Brain pericyte (primary cell): ENCODE measurements around the gene ARHGEF16.

Experiments used
- DNase-seq: peaks from one replicate; pipeline ENCODE4 v3.0.0-alpha.2; 2012; ENCODE audit warnings: low read depth, low spot score

ARHGEF16 gene

DNA sequence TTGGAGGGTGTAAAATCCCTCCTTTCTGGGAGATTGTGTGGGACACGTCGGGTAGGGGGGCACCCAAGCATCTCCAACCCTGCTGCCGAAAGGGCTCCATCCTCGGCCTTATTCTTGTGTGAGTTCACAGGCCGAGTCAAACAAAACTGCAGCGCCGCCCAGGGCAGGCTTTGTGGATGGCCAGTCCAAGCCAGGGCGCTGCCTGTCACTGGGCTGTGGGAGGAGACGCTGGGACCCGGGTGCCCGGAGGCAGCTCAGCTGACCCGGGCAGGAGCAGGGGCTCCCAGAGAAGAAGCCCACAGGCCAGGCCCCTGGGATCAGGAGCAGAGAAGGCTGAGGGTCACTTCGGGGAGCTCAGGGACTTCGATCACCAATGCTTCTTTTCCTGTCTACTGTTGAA lies 31.8 kb upstream of the ARHGEF16 start:
- no peak for DNase-seq

- no peak for DNase-seq
These were observed 31.1 kb upstream of the ARHGEF16 start for GRCh38 chr1:3423245-3423829.

DNA sequence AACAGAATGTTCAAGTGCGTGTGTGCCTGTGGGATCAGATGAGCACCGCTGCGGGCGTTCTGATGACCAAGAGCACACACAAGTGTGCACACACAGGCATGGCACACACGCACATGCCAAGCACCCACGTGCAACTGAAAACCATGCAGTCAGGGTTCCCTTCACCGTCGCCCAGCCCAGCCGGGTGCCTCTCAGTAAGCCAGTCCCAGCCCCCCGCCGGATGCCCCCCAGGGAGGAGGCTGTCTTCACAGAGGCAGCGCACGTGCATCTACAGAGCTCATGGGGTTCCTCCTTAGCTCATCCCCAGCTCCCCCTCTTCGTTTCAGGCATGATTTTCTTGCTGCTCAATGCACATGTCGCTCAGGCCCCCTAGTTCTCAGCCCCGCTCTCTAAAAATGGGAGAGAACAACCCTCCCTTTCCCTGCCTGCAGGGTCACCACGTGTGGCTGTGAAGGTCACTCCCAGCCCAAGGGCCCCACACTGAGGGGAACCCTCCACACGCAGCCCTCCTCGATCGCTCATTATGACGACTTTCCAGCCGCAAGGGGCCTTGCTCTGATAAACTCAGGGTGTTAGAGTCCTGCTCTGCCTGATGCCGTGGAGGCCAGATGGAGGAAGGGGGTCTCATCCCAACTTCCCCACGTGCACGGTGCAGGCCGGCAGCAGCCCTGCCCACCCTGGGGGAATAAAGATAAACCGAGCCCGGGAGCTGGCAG lies 30.4 kb upstream of the ARHGEF16 start:
- no peak for DNase-seq

- no peak for DNase-seq
These were observed 28.8 kb upstream of the ARHGEF16 start for GRCh38 chr1:3425486-3426215.

DNA sequence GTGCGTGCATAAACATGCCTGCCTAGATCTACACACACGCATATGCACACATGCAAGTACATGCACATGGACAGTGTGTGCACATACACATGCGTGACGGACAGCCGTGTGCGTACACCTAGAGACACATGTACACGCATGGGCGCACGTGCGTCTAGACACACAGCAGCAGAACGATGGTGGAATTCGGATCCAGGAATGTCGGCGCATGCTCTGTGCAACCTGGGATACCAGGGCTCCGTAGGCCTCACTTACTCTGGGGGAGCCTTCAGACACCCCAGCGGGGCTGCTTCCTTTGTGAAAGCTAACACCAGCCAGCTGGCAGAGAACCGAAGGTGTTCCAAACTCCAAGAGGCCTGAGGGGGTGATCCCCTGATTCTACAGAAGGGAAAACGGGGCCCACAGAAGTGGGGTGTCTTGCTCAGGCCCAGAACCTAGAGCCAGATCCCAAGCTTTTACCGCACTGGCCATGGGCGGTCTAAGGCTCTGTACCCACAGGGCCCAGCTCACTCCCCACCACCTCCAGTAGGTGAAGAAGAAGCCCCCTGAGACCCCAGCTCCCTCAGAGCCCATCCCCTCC lies 27.4 kb upstream of the ARHGEF16 start:
- DNase-seq, result no peak

- DNase-seq, result no peak
These were observed 26.5 kb upstream of the ARHGEF16 start for GRCh38 chr1:3427711-3428704.

DNA sequence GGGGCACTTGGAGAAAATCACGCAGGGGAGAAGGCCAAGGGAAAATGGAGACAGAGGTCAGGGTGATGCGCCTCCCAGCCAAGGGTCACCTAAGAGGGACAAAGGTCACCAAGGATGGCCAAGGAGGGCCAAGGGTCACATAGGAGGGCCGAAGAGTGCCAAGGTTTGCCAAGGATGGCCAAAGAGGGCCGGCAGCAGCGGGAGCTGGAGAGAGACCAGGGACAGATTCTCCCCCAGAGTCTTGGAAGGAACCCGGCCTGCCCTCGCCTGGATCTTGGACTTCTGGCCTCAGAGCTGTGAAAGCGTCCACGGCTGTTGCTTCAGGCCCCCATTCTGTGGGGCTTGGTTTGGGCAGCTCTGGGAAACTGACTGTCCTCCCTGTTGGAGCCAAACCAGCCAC lies 25.6 kb upstream of the ARHGEF16 start:
- no peak for DNase-seq

DNA sequence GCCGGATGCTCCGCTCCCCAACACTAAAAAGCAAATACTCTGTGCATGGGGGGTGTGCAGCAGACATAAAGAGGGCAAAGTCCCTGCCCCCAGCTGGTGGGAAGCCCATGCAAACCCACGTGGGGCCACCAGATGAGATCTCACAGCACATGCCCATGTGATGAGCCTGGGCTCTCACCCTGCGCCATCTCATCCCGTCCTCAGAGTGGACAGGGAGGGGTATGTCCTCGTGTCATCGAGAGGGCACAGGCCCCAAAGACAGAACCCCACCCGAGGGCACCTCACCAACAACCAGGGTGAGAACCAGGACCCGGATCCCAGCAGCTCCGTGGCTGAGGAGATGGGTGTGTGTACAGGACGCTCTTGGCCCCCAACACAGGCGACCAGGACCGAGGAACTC lies 25.1 kb upstream of the ARHGEF16 start:
- DNase-seq, result no peak

- no peak for DNase-seq
These were observed 24.7 kb upstream of the ARHGEF16 start for GRCh38 chr1:3429766-3430165.

DNA sequence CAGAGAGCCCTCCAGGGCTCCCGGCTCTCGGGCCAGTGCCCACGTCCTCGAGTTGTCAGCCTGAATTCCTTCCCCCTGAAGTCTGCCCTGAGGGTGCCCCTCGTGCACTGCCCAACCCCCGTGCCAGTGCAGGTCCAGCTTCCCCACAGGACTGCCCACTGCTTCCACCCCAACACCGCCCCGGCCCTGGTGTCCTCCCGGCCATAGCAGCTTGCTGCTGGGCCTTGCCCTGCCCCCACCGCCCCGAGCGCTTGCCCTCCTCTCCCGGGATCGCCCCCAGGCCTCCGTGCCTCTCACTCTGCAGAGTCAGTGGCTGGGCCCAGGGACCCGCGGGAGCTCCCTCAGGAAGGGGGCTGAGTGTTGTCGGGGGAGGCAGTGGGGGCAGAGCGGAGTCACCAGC lies 24.1 kb upstream of the ARHGEF16 start:
- DNase-seq, result no peak

GRCh38 chr1:3430820-3431219 lies 23.6 kb upstream of the ARHGEF16 start:
- DNase-seq, result no peak

DNA sequence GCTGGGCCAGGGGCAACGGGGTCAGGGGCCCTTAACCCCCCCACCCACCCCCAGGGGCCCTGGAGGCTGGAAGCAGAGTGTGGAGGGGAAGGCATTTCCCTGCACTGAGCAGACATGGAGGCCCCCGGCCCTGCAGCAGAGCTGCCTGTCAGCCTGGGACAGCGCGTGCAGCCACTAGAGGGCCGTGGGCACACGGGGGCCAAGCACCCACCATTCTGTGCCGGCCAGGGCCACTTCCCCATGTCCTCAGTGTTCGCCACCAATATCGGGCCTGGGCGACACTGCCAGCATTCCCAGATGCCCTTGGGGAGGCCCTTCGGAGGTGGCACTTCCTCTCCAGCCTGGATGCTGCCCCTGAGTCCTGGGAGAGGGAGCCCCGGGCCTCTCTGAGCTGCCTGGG lies 23.2 kb upstream of the ARHGEF16 start:
- DNase-seq, result no peak

GRCh38 chr1:3431686-3432085 lies 22.8 kb upstream of the ARHGEF16 start:
- no peak for DNase-seq

- no peak for DNase-seq
These were observed 22.2 kb upstream of the ARHGEF16 start for GRCh38 chr1:3432306-3432705.

- no peak for DNase-seq
These were observed 21.4 kb upstream of the ARHGEF16 start for GRCh38 chr1:3433076-3433475.

- no peak for DNase-seq
These were observed 20.7 kb upstream of the ARHGEF16 start for GRCh38 chr1:3433596-3434320.

DNA sequence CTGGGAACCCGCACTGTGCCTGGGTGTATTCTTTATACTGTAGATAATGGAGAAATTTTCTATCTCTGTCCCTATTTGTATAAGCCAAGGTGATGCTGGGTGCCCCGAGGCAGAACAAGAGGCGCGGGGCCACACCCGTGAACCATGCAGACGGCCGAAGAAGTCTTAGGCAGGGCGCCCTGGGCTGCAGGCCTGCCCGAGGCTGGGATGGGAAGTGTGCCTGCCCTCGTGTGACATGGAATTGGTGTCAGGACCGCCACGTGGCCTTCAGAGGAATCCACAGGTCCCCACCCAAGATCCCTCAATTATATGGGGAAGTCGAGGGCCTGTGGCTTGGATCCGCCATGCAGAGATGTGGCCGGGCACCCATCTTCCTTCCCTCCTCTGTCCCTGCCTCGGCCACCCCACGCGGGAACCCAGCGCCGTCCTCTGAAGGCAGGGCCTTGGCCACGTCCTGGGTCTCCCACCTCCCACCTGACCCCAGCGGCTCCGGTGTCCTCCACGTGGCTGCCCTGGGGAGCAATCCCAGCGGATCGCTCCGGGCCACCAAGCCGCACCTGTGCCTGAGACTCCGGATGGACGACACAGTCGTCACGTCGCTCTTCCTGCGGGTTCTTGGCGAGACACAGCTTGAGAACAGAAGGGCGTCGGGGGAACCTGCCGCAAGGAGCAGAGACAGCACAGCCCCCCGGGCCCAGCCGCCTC lies 19.9 kb upstream of the ARHGEF16 start:
- no peak for DNase-seq

DNA sequence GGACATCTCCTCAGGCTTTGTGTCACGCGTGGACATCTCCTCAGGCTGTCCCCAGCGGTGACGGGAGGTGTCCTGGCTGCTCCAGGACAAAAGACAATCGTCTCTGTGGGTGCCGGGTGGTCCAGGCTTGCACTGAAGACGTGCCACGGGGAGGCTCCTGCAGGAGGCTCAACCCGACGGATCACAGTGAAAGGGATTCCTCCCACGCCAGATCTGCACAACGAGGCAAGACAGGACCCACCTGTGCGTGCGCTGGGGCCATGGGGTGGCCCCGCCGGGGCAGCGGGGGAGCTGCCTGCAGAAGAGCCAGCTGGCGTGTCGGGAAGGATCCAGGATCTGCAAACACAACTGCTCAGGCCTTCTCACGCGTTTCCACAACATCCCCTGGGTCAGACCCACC lies 18.8 kb upstream of the ARHGEF16 start:
- DNase-seq, result no peak

- no peak for DNase-seq
These were observed 18.0 kb upstream of the ARHGEF16 start for GRCh38 chr1:3436451-3436850.

DNA sequence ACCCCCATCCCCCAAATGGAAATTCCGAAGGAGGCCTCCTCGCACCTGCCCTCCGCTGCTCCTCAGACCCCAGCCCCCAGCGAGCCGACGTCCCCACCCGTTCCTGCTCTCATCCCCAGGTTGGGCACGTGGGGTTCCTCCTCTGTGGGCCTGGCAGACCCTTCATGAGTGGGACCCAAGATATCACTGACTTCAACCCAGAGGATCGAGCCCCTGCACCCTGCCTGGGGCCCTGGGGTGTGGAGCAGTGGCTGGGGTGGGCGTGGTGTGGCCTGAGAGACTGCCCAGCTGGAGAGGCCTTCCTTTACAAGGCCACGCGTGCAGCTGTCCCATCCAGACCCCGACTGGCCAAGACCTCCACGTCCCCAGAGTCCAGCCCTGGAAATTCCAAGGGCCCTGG lies 17.6 kb upstream of the ARHGEF16 start:
- DNase-seq, result no peak
